ENCODE data around the gene SEMA3C.
"Not testable (repeated sequence)": the region's sequence is repeated elsewhere in the genome, so short reads cannot be mapped to it uniquely, and the experiment has no call there.

SEMA3C gene

GRCh38 chr7:80918909-80919721 lies at the start of gene SEMA3C:
SEMA3C (minus strand) TSS chr7:80919051; CDS start chr7:80916781, 2,270 bp downstream.
- peak; percentile 83 for DNase-seq

- no peak for DNase-seq
Measured at GRCh38 chr7:80968606-80969005, 49.8 kb upstream of the SEMA3C start.

GRCh38 chr7:80967917-80968297 lies 49.1 kb upstream of the SEMA3C start:
- DNase-seq, result no peak

- DNase-seq, result no peak
Measured at GRCh38 chr7:80967071-80967916, 48.4 kb upstream of the SEMA3C start.

- DNase-seq, result no peak
Measured at GRCh38 chr7:80960244-80960795, 41.5 kb upstream of the SEMA3C start.

GRCh38 chr7:80957226-80957777 lies 38.5 kb upstream of the SEMA3C start:
- no peak for DNase-seq

- DNase-seq, result no peak
Measured at GRCh38 chr7:80954191-80954590, 35.3 kb upstream of the SEMA3C start.

GRCh38 chr7:80950550-80950967 lies 31.7 kb upstream of the SEMA3C start:
- no peak for DNase-seq

- no peak for DNase-seq
Measured at GRCh38 chr7:80949449-80949848, 30.6 kb upstream of the SEMA3C start.

- no peak for DNase-seq
Measured at GRCh38 chr7:80946858-80947257, 28.0 kb upstream of the SEMA3C start.

GRCh38 chr7:80945976-80946375 lies 27.1 kb upstream of the SEMA3C start:
- no peak for DNase-seq

- DNase-seq, result no peak
Measured at GRCh38 chr7:80943342-80943741, 24.5 kb upstream of the SEMA3C start.

GRCh38 chr7:80942261-80943041 lies 23.6 kb upstream of the SEMA3C start:
- no peak for DNase-seq

- no peak for DNase-seq
Measured at GRCh38 chr7:80941208-80941758, 22.4 kb upstream of the SEMA3C start.

GRCh38 chr7:80940539-80941207 lies 21.8 kb upstream of the SEMA3C start:
- DNase-seq, result no peak

- DNase-seq, result no peak
Measured at GRCh38 chr7:80937336-80937735, 18.5 kb upstream of the SEMA3C start.

- DNase-seq, result no peak
Measured at GRCh38 chr7:80935991-80936780, 17.3 kb upstream of the SEMA3C start.

GRCh38 chr7:80934321-80934720 lies 15.5 kb upstream of the SEMA3C start:
- DNase-seq, result no peak

GRCh38 chr7:80932536-80932935 lies 13.7 kb upstream of the SEMA3C start:
- no peak for DNase-seq

- DNase-seq, result no peak
Measured at GRCh38 chr7:80929619-80930018, 10.8 kb upstream of the SEMA3C start.

GRCh38 chr7:80926955-80927354 lies 8.1 kb upstream of the SEMA3C start:
- DNase-seq, result not testable (repeated sequence)
